NCI-H187 treated with DMSO at 0.1 percent for 48 hours (cell line): ENCODE results near the gene PEX13.

ENCODE experiments used
- DNase-seq: peaks from one replicate; lab custom pipeline; 2025; lab: John Stamatoyannopoulos, UW

The PEX13 gene

DNA sequence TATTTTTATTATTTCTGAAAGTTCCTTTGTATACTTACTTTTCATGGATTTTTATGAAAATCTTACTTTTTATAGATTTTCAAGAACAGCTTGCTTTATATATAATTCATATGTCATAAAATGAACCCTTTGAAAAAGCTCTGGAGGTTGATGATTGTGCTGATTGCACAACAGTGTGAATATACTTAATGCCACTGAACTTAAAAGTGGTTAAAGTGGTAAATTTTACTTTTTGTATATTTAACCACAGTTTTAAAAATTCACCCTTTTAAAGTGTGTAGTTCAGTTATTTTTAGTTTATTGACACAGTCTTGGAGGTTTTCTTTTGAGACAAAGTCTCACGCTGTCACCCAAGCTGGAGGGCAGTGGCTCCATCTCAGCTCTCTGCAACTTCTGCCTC, 56.6 kb downstream of the PEX13 start:
- no peak for DNase-seq

DNA sequence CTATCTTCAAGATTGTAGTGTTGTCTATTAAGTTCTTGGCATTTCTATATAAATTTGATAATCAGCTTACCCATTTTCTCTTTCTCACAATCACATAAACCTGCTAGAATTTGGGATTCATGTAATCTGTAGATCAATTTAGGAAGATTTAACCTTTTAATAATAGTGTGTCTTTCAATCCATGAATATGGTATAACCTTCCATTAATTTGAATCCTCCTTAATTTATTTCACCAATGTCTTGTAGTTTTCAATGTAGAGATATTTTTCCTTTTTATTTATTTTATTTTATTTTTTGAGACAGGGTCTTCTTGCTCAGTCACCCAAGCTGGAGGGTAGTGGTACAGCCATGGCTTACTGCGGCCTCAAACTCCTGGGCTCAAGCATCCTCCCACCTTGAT, 68.4 kb downstream of the PEX13 start:
- DNase-seq: no peak

DNA sequence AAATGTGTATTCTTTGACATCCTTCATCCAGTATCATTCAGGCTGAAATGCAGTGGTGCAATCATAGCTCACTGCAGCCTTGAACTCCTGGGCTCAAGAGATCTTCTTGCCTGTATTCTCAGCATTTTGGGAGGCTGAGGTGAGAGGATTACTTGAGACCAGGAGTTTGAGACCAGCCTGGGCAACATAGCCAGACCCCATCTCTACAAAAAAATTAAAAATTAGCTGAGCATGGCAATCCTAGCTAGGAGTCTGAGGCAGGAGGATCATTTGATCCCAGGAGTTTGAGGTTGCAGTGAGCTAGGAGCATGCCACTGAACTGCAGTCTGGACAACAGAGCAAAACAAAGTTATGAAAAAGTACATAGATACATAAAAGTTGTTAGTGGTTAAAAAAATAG, 72.3 kb downstream of the PEX13 start:
- DNase-seq: no peak

DNA sequence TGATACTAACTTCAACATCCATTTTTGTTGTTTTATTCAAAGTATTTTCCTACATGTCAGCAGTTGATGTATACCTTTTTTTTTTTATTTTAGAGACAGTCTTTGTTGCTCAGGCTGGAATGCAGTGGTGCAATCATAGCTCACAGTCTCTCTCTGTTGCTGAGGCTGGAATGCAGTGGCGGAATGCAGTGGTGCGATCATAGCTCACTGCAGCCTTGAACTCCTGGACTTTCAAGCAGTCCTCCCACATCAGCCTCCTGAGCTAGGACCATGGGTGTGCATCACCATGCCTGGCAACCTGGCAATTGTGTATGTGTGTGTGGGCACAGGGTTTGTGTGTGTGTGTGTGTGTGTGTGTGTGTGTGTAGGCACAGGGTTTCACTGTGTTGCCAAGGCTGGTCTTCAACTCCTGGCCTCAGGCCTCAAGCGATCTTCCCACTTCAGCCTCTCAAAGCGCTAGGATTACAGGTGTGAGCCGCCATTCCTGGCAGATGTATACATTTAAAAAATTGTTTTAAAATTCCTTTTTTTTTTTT, 72.9 kb downstream of the PEX13 start:
- no peak for DNase-seq

DNA sequence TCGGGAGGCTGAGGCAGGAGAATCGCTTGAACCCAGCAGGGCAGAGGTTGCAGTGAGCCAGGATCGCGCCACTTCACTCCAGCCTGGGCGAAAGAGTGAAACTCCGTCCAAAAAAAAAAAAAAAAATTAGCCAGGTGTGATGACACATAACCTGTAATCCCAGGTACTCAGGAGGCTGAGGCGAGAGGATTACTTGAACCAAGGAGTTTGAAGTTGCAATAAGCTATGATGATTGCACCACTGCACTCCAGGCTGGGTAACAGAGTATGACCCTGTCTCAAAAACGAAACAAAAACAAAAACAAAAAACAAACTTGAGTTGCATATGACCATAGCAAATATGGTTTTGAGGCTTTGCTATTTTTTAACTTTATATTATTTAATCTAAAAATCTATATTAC, 74.0 kb downstream of the PEX13 start:
- DNase-seq: no peak

DNA sequence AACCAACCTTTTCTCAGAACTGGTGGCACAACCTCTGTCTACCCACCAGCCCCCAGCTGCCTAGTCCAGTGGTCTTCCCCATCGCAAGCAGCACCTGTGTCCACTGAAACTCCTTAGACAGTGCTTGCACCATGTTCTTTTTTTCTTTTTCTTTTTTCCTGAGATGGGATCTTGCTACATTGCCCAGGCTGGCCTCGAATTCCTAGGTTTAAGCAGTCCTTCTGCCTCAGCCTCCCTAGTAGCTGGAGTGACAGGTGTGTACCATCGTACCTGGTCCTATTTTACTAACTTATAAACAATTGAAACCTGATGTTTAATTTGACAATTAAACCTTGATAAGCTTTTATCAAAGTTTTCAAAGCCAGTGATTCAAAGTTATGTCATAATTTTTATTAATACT, 78.9 kb downstream of the PEX13 start:
- DNase-seq: no peak

DNA sequence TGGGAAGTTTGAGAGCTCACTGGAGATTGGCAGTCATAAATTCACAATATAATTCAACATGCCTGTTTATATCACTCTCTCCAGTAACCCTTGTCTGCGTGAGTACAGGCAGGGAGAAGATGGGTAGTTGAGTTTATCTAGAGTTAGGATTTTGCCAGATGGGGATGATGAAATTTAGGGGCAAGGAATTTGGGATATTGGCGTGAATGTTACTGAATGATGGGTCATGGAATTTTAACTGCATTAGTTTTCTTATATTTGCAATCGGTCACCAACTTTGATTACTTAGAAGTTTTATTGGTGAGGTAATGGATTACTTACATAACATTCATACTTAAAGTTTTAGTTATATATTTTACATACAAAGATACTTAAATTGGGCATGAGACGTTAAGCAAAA, 83.3 kb downstream of the PEX13 start:
- DNase-seq: no peak
